K562 (cell line): ENCODE results near the gene CEACAM5. TPM values are rescaled to one million over a fixed set of nuclear protein-coding genes. Genes with fewer than 3 reads are reported as not detected.

Experiments
- ATAC-seq: fragments of 200-7000 bp; cut with Tn5 transposase; 3 replicates; pipeline ENCODE4 v1.9.1; 2020; ENCODE audit warnings: moderate library complexity
- BruUV-seq: library from RNA; stranded (reverse); fragments of 400-500 nt; replicated peaks from 2 replicates; lab custom pipeline; 2021; lab: Mats Ljungman, UMichigan
- CTCF ChIA-PET: fragments of 300-600 bp; formaldehyde crosslinking; extraction: SDS; loops from one replicate; lab custom pipeline; 2021; ENCODE audit warnings: low intra/inter-chr PET ratio; lab: Yijun Ruan, JAX
- POLR2A ChIA-PET: fragments of 300-600, 350-650 bp; sonication (Branson Sonifier 250); formaldehyde crosslinking; extraction: SDS; loops from one replicate; lab custom pipeline; 2021; ENCODE audit warnings: antibody characterized with exemption, inconsistent platforms; lab: Yijun Ruan, JAX
- DNase-seq, 4 experiments: peaks; one replicate each; pipeline versions ENCODE4 v3.0.0 to v3.0.0-alpha.2; 2011 to 2018; ENCODE audit warnings: low spot score in 3 of 4, mixed read lengths in 3 of 4; ENCODE audit errors: extremely low read depth in 1 of 4
- FAIRE-seq: peaks from 2 replicates; lab custom pipeline; 2011; peaks lifted over from hg19 to GRCh38; lab: Jason Lieb, UNC
- H2AFZ ChIP-seq: 2 replicates; pipeline ENCODE4 v1.6.0; 2011; ENCODE audit warnings: low read depth, low read length, control low read depth, inconsistent platforms
- H3K27ac ChIP-seq: fragments of 200-600 bp; 3 replicates; pipeline ENCODE4 v1.8.0; 2011; ENCODE audit warnings: low read depth, mild to moderate bottlenecking, control low read depth, inconsistent platforms, low read length, moderate library complexity, mixed read lengths; ENCODE audit errors: extremely low read depth
- H3K27me3 ChIP-seq, 2 experiments: fragments of 300-600 bp in 1 of 2; 2 replicates in 1 of 2; 3 replicates in 1 of 2; pipeline versions ENCODE4 v1.6.0 to v1.8.0; 2011; ENCODE audit warnings: inconsistent platforms in 2 of 2, low read length in 2 of 2, mild to moderate bottlenecking in 1 of 2, mixed read lengths in 1 of 2, moderate library complexity in 1 of 2; ENCODE audit not compliant: control insufficient read depth in 2 of 2, insufficient read depth in 2 of 2
- H3K36me3 ChIP-seq: fragments of 300-600 bp; 3 replicates; pipeline ENCODE4 v1.8.0; 2011; ENCODE audit warnings: mild to moderate bottlenecking, low read length, inconsistent platforms; ENCODE audit not compliant: control insufficient read depth, insufficient read depth
- H3K4me1 ChIP-seq, 2 experiments: fragments of 200-600 bp in 1 of 2; replicated peaks in 1 of 2; 2 replicates in 1 of 2; 3 replicates in 1 of 2; pipeline versions ENCODE4 v1.5.1 to v1.8.0; 2011; ENCODE audit warnings: inconsistent platforms in 2 of 2, low read length in 2 of 2, mild to moderate bottlenecking in 1 of 2, mixed read lengths in 1 of 2, moderate library complexity in 1 of 2; ENCODE audit not compliant: control insufficient read depth in 2 of 2, insufficient read depth in 2 of 2
- H3K4me2 ChIP-seq: 2 replicates; pipeline ENCODE4 v1.6.1; 2011; ENCODE audit warnings: low read length, control low read depth, inconsistent platforms, mixed read lengths; ENCODE audit not compliant: insufficient read depth
- H3K4me3 ChIP-seq: fragments of 200-600 bp; sonication (generic), shearing (Covaris generic); 2 replicates; pipeline ENCODE4 v1.5.1; 2016; ENCODE audit warnings: control low read depth, inconsistent platforms
- H3K79me2 ChIP-seq: fragments of 200-600 bp; 3 replicates; pipeline ENCODE4 v1.8.0; 2011; ENCODE audit warnings: low read length, inconsistent platforms; ENCODE audit not compliant: control insufficient read depth, insufficient read depth
- H3K9ac ChIP-seq, 2 experiments: 2 replicates each; pipeline versions ENCODE4 v1.6.0 to v1.6.1; 2011; ENCODE audit warnings: low read depth in 2 of 2, low read length in 2 of 2, control low read depth in 1 of 2, inconsistent platforms in 1 of 2, mild to moderate bottlenecking in 1 of 2, mixed read lengths in 1 of 2; ENCODE audit not compliant: insufficient read depth in 1 of 2
- H3K9me1 ChIP-seq: one replicate; pipeline ENCODE4 v1.6.0; 2011; ENCODE audit warnings: inconsistent platforms, mild to moderate bottlenecking, low read length, moderate library complexity; ENCODE audit not compliant: control insufficient read depth, insufficient read depth
- H3K9me3 ChIP-seq: replicated peaks from 2 replicates; pipeline ENCODE4 v1.5.1; 2011; ENCODE audit warnings: low read depth, low read length, inconsistent platforms; ENCODE audit not compliant: control insufficient read depth, insufficient read depth
- H4K20me1 ChIP-seq: replicated peaks from 2 replicates; pipeline ENCODE4 v1.6.1; 2011; ENCODE audit warnings: low read length, inconsistent platforms, mixed read lengths; ENCODE audit not compliant: control insufficient read depth, insufficient read depth
- CCAR2 ChIP-seq: fragments of 200-400 bp; formaldehyde crosslinking; IDR thresholded peaks from 2 replicates; pipeline ENCODE4 v1.6.1; 2017; ENCODE audit warnings: mild to moderate bottlenecking, low read depth, low read length
- NR2C1 ChIP-seq, 2 experiments: fragments of 450-650 bp; IDR thresholded peaks; 2 replicates each; pipeline ENCODE4 v1.6.1; 2017; ENCODE audit warnings: mild to moderate bottlenecking in 2 of 2, antibody characterized with exemption in 1 of 2, inconsistent platforms in 1 of 2, missing compliant biosample characterization in 1 of 2, missing genetic modification characterization in 1 of 2
- TCF7L2 ChIP-seq: fragments of 150-350 bp; IDR thresholded peaks from 2 replicates; pipeline ENCODE4 v1.6.1; 2016; ENCODE audit warnings: low read depth, mild to moderate bottlenecking, low read length, moderate library complexity
- VEZF1 ChIP-seq: fragments of 200-800 bp; sonication (Bioruptor generic); IDR thresholded peaks from 2 replicates; pipeline ENCODE4 v1.6.1; 2017; ENCODE audit warnings: missing genetic modification characterization, missing compliant biosample characterization
- ZNF512 ChIP-seq: IDR thresholded peaks from 2 replicates; pipeline ENCODE4 v1.6.1; 2016; ENCODE audit warnings: missing genetic modification characterization, missing compliant biosample characterization
- WGBS: fragments of 100-300 bp; shearing (Covaris generic); methylation state at CpG from one replicate; pipeline ENCODE4 v1.1.6; 2016; ENCODE audit warnings: low coverage, mixed read lengths; ENCODE audit not compliant: insufficient coverage; ENCODE audit errors: missing lambda C conversion rate; 5-methylcytosine and 5-hydroxymethylcytosine counted together
- in situ Hi-C: fragments of 300-500 bp; cut with MboI; formaldehyde crosslinking; loops from 4 replicates; pipeline ENCODE4 v1.15.0; 2018; ENCODE audit warnings: inconsistent platforms, mixed read lengths
- intact Hi-C: fragments of 100-400 bp; cut with micrococcal nuclease; formaldehyde crosslinking; loops from 2 replicates; pipeline ENCODE4 v1.14.2; 2022
- polyA plus RNA-seq, 8 experiments: library from polyadenylated mRNA; depleted of rRNA in 4 of 8; stranded (reverse) in 5 of 8; unstranded in 3 of 8; fragments of >200 nt; fragmentation: Nextera tagmentation in 2 of 8; fragmentation: Illumina TruSeq in 1 of 8; extraction: Ambion mirVana in 2 of 8; extraction: Trizol in 1 of 8; gene quantifications; 2 replicates each; pipeline versions ENCODE4 v1.2.1 to v1.2.3, GENCODE V29; 2011 to 2014; ENCODE audit warnings: inconsistent platforms in 1 of 8, missing spikeins in 1 of 8
- total RNA-seq, 7 experiments: library from RNA; depleted of rRNA in 6 of 7; stranded (reverse); fragments of >200 nt in 6 of 7; fragmentation: Illumina TruSeq in 2 of 7; extraction: Trizol in 2 of 7; gene quantifications; 2 replicates each; pipeline versions ENCODE4 v1.2.1 to v1.2.3, GENCODE V29; 2011 to 2021; ENCODE audit warnings: low replicate concordance in 1 of 7

The CEACAM5 gene
- total and polyA plus RNA-seq, 9 of the 15 experiments (the other 6 are each of a cell fraction or from before 2014, with no cell fraction given): 0.33 TPM; not detected in 8

GRCh38 chr19:41697198-41697855 lies 11.1 kb upstream of the CEACAM5 start:
- CTCF ChIA-PET: no interaction called here

More at GRCh38 chr19:41697198-41697855, 11.1 kb upstream of the CEACAM5 start:
- H3K27ac ChIP-seq: no peak overlapping the region
- no peak overlapping the region for H3K4me2 ChIP-seq
- ATAC-seq (no peak), DNase-seq (no peak), FAIRE-seq (no peak)
- H3K9me1 ChIP-seq: no peaks in the 10 kb centered on the region
- intact Hi-C loops (no loop called here), in situ Hi-C loops (no loop called here)
- no peaks in the 10 kb centered on the region for H3K79me2 ChIP-seq
- no peaks in the 10 kb centered on the region for H3K9me3 ChIP-seq
- no peak overlapping the region for H3K4me3 ChIP-seq
- H3K9ac ChIP-seq: no peak overlapping the region; a peak in 1 of 4 replicates
- no TSS peak for BruUV-seq
- H4K20me1 ChIP-seq: peaks cover 6% of the 10 kb centered on the region; the same call in 1 of the 2 replicates
- H3K27me3 ChIP-seq: no peaks in the 10 kb centered on the region; a peak in 1 of 5 replicates
- WGBS: 1% methylated on average over 8 of the region's 9 CpGs
- TF ChIP-seq TCF7L2 (no peak), VEZF1 (CRISPR knock-in tag) (no peak), CCAR2 (no peak), ZNF512 (no peak), NR2C1 (IDR thresholded peaks at IDR 0.05) (no peak), NR2C1 (tag; IDR thresholded peaks at IDR 0.05) (no peak)
- POLR2A ChIA-PET: no interaction called here
- H3K4me1 ChIP-seq: peaks cover 0 to 4% of the 10 kb centered on the region in 2 experiments; a peak in 1 of 5 replicates
- H3K36me3 ChIP-seq: no peaks in the 10 kb centered on the region
- no peak overlapping the region for H2AFZ ChIP-seq
